LNCAP (cell line): Measurements from ENCODE around the gene STOX1.
A peak's percentile ranks its signal among the peaks of the same experiment; 100 is the strongest.

Experiments used
- TF ChIP-seq, protein P1 (sequence below): fragments of 450-650 bp; IDR thresholded peaks from 2 replicates; pipeline ENCODE4 v1.5.1; 2017; ENCODE audit warnings: mild to moderate bottlenecking

STOX1 gene, protein sequence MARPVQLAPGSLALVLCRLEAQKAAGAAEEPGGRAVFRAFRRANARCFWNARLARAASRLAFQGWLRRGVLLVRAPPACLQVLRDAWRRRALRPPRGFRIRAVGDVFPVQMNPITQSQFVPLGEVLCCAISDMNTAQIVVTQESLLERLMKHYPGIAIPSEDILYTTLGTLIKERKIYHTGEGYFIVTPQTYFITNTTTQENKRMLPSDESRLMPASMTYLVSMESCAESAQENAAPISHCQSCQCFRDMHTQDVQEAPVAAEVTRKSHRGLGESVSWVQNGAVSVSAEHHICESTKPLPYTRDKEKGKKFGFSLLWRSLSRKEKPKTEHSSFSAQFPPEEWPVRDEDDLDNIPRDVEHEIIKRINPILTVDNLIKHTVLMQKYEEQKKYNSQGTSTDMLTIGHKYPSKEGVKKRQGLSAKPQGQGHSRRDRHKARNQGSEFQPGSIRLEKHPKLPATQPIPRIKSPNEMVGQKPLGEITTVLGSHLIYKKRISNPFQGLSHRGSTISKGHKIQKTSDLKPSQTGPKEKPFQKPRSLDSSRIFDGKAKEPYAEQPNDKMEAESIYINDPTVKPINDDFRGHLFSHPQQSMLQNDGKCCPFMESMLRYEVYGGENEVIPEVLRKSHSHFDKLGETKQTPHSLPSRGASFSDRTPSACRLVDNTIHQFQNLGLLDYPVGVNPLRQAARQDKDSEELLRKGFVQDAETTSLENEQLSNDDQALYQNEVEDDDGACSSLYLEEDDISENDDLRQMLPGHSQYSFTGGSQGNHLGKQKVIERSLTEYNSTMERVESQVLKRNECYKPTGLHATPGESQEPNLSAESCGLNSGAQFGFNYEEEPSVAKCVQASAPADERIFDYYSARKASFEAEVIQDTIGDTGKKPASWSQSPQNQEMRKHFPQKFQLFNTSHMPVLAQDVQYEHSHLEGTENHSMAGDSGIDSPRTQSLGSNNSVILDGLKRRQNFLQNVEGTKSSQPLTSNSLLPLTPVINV

DNA sequence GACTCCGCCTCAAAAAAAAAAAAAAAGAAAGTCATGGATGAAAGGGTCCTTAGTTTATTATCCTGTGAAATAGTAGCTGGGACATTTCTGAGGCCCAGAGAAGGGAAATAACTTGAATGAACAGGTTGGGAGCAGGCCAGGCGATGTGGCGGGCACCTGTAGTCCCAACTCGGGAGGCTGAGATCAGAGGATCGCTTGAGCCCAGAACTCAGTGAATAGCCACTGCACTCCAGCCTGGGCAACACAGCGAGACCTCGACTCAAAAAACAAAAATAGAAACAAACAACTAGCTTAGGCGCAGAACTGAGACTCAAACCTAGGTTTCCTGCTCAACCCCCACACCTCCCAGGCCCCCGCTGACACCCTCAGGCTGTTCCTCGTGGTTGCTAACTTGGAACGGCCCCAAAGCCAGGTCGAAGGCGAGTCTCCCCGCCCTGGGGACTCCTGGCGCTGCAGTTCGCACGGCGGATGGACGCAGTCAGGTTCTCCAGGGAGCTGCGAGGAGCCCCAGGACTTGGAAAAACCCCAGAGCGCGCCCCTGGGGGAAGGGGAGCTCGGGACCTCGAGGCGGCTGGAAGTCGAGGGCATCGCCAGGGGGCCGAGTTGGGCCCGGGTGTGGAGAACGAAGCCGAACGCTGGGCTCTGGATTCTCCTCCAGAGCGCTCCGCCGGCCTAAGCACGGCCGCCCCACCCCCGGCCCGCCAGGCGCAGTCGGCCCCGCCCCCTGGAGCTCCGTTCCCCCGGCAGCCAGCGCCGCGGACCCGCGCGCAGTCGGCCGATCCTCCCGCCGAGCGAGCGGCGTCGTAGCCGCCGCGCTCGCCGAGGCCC lies at the start of gene STOX1:
STOX1 (plus strand) TSS at position 768 of the 828 bp plus-strand sequence. CDS start 93 bp downstream, outside the sequence.
- TF ChIP-seq, protein P1, sequence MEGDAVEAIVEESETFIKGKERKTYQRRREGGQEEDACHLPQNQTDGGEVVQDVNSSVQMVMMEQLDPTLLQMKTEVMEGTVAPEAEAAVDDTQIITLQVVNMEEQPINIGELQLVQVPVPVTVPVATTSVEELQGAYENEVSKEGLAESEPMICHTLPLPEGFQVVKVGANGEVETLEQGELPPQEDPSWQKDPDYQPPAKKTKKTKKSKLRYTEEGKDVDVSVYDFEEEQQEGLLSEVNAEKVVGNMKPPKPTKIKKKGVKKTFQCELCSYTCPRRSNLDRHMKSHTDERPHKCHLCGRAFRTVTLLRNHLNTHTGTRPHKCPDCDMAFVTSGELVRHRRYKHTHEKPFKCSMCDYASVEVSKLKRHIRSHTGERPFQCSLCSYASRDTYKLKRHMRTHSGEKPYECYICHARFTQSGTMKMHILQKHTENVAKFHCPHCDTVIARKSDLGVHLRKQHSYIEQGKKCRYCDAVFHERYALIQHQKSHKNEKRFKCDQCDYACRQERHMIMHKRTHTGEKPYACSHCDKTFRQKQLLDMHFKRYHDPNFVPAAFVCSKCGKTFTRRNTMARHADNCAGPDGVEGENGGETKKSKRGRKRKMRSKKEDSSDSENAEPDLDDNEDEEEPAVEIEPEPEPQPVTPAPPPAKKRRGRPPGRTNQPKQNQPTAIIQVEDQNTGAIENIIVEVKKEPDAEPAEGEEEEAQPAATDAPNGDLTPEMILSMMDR, result no peak

DNA sequence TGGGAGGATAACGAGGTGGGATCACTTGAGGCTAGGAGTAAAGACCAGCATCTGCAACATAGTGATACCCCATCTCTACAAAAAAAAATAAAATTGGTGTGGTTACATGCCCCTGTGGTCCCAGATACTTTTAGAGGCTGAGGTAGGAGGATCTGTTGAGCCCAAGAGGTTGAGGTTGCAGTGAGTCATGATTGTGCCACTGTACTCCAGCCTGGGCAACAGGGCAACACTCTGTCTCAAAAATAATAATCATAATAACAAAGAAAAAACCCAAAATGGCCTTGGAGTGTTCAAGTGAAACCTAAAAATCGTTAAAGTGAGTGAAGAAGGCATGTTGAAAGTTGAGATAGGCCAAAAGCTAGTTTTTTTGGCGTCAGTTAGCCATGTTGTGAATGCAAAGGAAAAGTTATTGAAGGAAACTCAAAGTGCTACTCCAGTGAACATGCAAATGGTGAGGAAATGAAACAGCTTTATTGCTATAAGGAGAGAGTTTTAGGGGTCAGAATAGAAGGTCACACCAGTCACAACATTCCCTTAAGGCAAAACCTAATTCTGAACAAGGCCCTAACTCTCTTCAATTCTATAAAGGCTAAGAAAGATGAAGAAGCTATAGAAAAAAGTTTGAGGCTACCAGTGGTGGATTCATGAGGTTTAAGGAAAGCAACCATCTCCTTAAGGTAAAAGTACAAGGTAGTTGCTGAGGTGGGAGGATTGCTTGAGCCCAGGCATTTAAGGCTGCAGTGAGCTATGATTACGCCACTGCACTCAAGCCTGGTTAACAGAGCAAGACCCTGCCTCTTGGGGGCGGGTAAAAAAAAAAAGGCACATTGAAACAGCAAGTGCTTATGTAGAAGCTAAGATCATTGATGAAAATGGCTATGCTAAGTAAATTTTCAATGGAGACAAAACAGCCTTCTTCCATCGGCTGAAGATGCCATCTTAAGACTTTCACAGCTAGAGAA lies 45.4 kb upstream of the STOX1 start:
- TF ChIP-seq, protein P1, result no peak

DNA sequence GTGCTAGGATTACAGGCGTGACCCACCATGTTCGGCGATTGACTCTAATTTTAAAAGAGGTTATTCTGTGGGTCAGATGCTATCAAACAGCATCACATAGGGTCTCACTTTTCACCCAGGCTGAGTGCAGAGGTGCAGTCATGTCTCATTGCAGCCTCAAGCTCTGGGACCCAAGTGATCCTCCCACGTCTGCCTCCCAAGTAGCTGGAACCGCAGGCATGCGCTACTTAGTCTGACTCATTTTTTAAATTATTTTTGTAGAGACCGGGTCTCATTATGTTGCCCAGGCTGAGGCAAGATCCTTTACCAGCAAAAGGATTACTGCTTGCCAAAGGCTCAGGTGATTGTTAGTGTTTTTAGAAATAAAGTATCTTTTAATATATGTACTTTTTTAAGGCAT lies 42.9 kb upstream of the STOX1 start:
- TF ChIP-seq, protein P1, result no peak

DNA sequence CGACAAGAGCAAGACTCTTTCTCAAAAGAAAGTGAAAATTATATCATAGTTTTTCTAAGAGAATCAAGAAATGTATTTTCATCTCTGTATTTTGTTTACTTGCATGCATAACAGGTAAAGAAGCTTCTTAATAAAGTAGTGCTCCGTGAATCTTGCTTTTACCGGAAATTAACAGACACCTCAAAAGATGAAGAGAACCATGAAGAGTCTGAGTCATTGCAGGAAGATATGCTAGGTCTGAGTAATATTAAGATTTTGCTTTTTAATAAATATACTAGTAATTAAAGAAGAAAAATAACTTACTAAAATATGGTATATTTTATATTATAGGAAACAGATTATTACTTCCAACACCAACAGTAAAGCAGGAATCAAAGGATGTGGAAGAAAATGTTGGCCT lies 39.5 kb upstream of the STOX1 start:
- TF ChIP-seq, protein P1, result no peak

DNA sequence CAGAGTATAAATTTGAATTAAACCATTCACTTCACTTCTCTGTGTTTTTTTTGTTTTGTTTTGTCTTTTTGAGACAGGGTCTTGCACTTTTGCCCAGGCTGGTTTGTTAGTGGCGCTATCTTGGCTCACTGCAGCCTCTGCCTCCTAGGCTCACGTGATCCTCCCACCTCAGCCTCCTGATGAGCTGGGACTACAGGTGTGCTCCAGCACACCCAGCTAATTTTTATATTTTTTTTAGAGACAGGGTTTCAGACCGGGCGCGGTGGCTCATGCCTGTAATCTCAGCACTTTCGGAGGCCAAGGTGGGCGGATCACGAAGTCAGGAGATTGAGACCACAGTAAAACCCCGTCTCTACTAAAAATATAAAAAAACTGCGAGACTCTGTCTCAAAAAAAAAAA lies 36.9 kb upstream of the STOX1 start:
- TF ChIP-seq, protein P1, result no peak

DNA sequence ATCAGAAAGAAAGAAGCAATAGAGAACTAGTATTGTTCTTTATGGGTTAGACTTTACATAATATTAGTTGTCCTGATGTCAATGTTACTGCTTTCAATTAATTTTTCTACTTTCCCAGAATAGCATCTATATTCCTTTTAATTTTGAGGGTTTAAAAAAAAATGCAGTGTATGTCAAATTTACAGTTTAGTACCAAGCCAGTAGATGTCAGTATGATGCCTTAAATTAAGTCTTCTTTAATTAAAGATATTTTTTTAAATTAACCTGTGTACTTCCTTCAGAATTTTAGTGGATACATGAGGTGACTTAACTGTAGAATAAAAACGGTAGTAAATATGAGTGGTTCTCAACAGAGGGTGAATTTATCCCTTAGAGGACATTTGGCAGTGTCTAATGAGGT lies 35.2 kb upstream of the STOX1 start:
- TF ChIP-seq, protein P1, result peak; percentile 31; the same call in 1 of the 2 replicates
